RCC 7860 (cell line): ENCODE data around the gene ATE1.
"Not testable (repeated sequence)": the region's sequence is repeated elsewhere in the genome, so short reads cannot be mapped to it uniquely, and the experiment has no call there.

Experiments
- DNase-seq: peaks from one replicate; pipeline ENCODE4 v3.0.0-alpha.2; 2015; ENCODE audit warnings: low spot score
- FAIRE-seq: peaks from 2 replicates; lab custom pipeline; 2012; peaks lifted over from hg19 to GRCh38; lab: Jason Lieb, UNC

ATE1 gene

GRCh38 chr10:121930268-121931085 lies 2.6 kb upstream of the ATE1 start:
- DNase-seq, FAIRE-seq: not testable (repeated sequence)

GRCh38 chr10:121929585-121930267 lies 1.9 kb upstream of the ATE1 start:
- FAIRE-seq, DNase-seq: not testable (repeated sequence)

- no peak for DNase-seq
- FAIRE-seq: no peak
Measured at GRCh38 chr10:121928528-121928884, 675 bp upstream of the ATE1 start.

- DNase-seq: peak; percentile 56
- no peak for FAIRE-seq
Measured at GRCh38 chr10:121927318-121927840, 452 bp downstream of the ATE1 start.

DNA sequence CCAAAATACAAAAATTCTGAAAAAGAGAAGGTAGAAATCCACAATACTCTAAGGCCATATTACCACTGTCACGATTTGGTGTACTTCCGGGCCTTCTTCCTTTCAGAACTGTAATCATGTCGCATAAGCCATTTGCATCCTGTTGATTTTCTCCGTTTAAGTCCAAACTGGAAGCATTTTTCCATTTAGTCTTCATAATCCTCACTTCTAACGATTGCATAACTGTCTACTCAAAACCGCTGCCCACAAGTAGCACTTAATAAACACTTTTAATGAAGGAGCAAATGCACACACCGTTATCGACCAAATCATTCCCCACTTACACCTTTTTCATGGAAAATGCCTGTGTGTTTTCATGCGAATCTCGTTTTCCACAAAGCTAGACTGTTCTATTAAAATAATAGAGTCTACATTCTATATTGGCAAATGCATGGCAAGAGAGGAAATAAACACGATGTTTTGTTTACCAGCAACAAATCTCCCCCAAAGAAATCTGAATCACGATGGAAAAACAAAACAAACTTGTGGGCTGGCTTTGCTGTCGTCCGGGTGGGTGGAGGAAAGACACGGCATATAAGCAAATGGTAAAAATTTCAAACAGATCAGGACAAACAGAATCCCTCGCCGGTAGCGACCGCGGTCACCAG lies 1.0 kb downstream of the ATE1 start:
- FAIRE-seq (no peak), DNase-seq (no peak)

GRCh38 chr10:121926157-121926556 lies 1.7 kb downstream of the ATE1 start:
- FAIRE-seq: no peak
- DNase-seq: no peak

GRCh38 chr10:121921238-121921931 lies 6.4 kb downstream of the ATE1 start:
- no peak for DNase-seq
- FAIRE-seq: no peak

DNA sequence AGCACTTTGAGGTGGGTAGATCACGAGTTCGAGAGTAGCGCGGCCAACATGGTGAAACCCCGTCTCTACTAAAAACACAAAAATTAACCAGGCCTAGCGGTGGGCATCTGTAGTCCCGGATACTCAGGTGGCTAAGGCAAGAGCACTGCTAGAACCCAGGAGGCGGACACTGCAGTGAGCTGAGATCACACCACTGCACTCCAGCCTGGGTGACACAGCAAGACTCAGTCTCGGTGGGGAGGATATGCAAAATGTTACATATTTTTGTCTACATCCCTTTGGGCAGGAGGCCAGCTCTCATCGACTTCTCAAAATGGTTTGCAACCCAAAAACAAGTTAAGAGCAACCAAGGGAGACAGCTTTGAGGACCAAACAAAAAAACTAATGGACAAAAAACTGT lies 8.2 kb downstream of the ATE1 start:
- FAIRE-seq (no peak), DNase-seq (no peak)

- DNase-seq, FAIRE-seq: not testable (repeated sequence)
Measured at GRCh38 chr10:121918800-121919199, 9.0 kb downstream of the ATE1 start.

DNA sequence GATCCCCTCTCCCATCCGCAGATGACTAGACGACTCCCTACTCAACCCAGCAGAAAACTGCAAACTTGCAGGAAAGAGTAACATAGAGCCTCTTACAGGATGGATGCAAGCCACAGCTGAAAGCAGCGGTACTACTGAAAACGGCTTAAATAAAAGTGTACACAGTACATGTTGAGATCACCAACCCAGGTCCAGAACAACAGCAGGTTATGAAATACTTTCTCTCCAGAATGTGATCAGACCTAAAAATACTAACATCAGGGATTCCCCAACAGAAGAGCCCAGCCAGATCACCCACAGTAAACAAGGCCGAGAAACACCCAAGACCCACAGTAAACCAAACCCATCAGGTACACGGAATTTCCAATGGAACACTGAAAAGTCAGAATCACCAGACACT lies 13.2 kb downstream of the ATE1 start:
- no peak for DNase-seq
- FAIRE-seq: no peak

- FAIRE-seq: no peak
- no peak for DNase-seq
Measured at GRCh38 chr10:121911421-121911697, 16.5 kb downstream of the ATE1 start.

DNA sequence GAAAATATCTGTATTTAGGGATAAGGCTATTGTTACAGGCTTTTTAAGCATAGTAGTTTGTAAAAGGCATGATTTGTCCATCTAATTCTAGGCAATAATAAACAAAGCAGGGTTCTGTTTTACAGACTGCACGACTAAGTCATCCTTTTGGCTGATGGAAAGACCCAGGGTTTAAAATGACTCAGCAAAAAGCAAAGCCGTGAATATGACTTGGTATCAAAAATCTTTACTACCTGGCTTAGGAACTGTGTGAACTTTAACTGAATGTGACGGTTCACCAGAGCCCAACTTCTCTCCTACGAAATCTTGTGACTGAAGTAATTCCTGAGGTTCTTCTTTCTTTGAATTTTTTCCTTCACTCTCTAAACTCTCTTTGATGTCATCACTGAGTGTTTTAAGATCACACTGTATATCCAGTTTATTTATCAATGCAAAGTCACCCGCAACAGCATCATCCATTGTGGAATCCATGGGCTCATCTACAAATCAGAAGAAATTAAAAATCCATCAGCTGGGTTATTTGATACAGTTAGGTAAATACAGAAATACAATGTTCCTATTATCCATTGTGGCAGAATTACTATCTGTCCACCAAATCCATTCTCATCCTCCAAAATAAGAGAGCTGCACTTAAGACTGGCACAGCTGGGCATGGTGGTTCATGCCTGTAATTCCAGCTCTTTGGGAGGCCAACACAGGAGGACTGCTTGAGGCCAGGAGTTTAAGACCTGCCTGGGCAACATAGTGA lies 17.0 kb downstream of the ATE1 start:
- DNase-seq (peak; percentile 62), FAIRE-seq (peak; percentile 85)

- FAIRE-seq (no peak), DNase-seq (no peak)
Measured at GRCh38 chr10:121904888-121905287, 22.9 kb downstream of the ATE1 start.

DNA sequence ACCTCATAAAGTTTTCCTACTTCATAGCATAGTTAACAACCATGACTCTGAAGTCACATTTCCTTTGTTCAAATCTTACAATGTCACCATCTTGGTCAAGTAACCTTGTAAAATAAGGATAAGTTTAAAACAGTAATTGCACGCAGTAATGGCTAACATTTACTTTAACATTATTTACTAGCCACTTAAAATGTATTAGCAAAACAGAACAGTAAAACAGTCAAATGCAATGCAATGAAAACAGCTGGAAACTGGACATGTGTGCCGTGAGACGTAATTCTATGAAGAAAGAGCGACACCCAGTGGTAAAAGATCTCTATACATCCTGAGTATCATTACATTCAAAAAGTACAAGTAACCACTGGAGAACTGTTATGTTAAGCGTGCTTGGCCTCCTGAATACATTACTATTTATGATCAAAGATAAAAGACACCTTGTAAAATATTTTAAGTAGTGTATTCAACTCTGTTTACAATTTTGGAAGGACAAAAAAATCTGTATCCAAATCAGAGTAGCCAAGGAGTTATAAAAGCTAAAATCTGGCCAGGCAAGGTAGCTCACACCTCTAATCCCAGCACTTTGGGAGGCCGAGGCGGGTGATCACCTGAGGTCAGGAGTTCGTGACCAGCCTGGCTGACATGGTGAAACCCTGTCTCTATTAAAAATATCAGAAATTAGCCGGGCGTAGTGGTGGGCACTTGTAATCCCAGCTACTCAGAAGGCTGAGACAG lies 27.2 kb downstream of the ATE1 start:
- FAIRE-seq (peak; percentile 67), DNase-seq (peak; percentile 43)

DNA sequence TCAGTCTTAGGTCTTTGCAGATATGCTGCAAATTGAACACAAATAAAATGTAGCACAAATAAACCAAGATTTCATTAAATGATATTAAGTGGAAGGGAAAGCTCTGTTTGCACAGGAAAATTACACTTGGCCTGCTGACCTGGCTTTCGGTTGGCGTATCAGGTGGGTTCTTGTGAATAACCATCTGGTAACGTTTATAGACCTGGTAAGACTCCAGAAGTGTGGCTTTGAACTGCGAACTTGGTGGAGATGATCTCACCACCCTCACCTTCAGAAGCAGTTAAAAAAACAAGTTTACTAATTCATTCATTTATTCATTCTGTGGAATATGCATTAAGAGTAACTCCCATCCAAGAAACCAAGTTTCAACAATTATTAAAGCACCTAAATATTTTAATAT lies 28.1 kb downstream of the ATE1 start:
- FAIRE-seq (no peak), DNase-seq (no peak)

GRCh38 chr10:121891103-121891502 lies 36.7 kb downstream of the ATE1 start:
- DNase-seq: no peak
- FAIRE-seq: no peak

DNA sequence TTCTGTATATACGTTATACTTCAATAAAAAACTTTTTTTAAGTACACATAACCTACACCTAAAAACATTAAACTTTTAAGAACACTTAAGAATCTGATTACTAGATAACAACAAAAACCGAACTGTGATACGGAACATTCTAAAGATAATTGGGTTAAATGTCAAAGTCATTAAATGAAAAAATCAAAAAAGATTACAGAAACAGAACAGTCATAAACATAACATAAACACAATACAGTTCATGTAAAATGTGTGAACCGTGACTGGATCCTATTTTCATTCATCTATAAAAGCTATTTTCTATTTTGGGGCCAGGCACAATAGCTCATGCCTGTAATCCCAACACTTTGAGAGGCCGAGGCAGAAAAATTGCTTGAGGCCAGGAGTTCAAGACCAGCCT lies 38.6 kb downstream of the ATE1 start:
- DNase-seq (no peak), FAIRE-seq (no peak)

- peak; percentile 34 for DNase-seq
Measured at GRCh38 chr10:121886997-121887622, 40.7 kb downstream of the ATE1 start.

GRCh38 chr10:121886181-121886580 lies 41.6 kb downstream of the ATE1 start:
- no peak for FAIRE-seq
- no peak for DNase-seq

More at GRCh38 chr10:121886997-121887622, 40.7 kb downstream of the ATE1 start:
- peak; percentile 75 for FAIRE-seq
